Measurements from ENCODE around the gene RBMS3. TPM values are rescaled to one million over a fixed set of nuclear protein-coding genes. Genes with fewer than 3 reads are reported as not detected.
A peak's percentile ranks its signal among the peaks of the same experiment; 100 is the strongest.

RBMS3 gene
- total RNA-seq, 1 donor from 2014 or later = 20.7 TPM

- intact Hi-C loops (cut with micrococcal nuclease) = no loop called here
- ATAC-seq (no peak), DNase-seq (no peak)
Measured at GRCh38 chr3:29534006-29534405, 253.1 kb downstream of the RBMS3 start.

DNA sequence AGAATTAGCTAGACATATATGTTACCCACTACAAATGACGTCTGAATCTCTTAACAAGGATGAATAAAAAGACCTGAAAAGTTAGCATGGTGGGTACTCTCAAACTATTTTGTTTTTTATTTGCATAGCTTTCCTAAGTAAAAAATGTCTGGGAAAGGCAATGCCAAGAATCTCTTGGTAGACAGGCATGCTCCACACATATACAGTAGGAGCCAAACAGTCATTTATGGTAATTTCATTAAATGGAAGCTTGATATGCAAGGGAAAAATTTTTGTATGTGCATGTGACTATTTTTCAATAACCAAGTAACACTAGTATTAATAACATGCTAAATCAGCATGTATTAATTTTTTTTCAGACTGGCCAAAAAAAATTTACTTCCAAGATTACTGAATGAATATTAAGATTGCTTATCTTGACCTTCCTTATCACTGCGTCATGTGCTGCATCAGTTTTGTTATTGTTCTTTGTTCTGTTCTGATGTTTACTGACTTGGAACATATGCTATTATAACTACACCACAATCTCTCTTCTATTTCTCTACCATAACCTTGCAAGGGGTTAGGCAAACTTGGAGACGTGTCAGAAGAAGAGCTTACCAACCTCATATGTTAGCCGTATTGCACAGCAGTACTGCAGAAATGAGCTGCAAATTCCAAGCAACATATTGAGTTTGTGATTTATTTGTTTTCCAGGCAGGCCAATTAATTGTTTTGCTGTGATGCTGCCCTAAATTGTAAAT, 255.3 kb downstream of the RBMS3 start:
- no peak for DNase-seq
- ATAC-seq = no peak
- intact Hi-C loops (cut with micrococcal nuclease) = no loop called here

- peak; percentile 38 for ATAC-seq
- DNase-seq = no peak
- intact Hi-C loops (cut with micrococcal nuclease) = no loop called here
Measured at GRCh38 chr3:29537889-29538609, 257.2 kb downstream of the RBMS3 start.

DNA sequence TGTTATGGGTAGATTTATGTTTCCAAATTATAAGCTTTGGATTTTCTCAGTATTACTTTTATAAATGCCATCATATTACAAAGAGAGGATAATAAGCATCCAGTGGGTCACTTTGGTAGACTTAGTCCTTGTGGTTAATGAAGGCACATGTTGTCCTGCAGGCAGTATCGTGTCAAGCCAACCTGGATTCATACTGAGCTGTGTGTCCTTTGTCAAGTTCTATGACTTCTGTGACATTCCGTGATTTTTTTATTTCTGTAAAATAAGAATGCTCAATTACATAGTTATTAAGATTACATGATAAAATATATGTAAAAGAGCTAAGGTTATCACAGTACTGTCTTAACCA, 257.7 kb downstream of the RBMS3 start:
- ATAC-seq (peak; percentile 43), DNase-seq (no peak)
- intact Hi-C loops (cut with micrococcal nuclease) = no loop called here

GRCh38 chr3:29540544-29540943, 259.7 kb downstream of the RBMS3 start:
- intact Hi-C loops (cut with micrococcal nuclease) = no loop called here
- ATAC-seq = no peak
- no peak for DNase-seq

DNA sequence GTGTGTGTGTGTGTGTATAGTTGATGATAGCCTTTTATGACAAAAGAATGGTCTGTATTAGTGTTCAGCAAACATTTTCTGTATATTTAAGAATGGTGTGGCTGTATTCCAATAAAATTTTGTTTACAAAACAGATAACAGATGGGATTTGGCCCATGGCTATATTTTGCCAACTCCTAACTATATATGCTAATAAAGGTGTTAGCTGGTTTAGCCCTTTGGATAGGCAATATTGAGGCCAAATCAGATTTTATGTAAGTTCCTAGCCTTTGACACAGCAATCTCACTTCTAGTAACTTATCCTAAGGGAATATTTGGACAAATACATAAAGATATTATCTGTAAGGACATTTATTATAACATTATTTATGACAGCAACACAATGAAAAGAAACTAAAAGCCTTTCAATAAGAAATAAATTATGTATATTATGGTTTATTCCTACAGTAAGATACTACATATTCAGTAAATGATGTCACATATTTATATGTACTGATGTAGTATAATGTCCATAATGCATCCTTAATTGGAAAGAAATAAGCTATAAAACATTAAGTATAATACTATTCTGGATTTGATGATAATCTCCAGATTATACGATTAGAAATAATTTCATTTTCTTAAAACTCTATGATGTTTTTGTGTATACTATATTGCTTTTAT, 264.0 kb downstream of the RBMS3 start:
- no peak for ATAC-seq
- DNase-seq = no peak
- intact Hi-C loops (cut with micrococcal nuclease) = no loop called here

- intact Hi-C loops (cut with micrococcal nuclease) = no loop called here
- DNase-seq (no peak), ATAC-seq (no peak)
Measured at GRCh38 chr3:29545615-29546014, 264.7 kb downstream of the RBMS3 start.

GRCh38 chr3:29552051-29552450, 271.2 kb downstream of the RBMS3 start:
- no peak for DNase-seq
- intact Hi-C loops (cut with micrococcal nuclease) = no loop called here
- peak; percentile 24 for ATAC-seq

GRCh38 chr3:29554566-29554965, 273.7 kb downstream of the RBMS3 start:
- ATAC-seq (no peak), DNase-seq (no peak)
- intact Hi-C loops (cut with micrococcal nuclease) = no loop called here

DNA sequence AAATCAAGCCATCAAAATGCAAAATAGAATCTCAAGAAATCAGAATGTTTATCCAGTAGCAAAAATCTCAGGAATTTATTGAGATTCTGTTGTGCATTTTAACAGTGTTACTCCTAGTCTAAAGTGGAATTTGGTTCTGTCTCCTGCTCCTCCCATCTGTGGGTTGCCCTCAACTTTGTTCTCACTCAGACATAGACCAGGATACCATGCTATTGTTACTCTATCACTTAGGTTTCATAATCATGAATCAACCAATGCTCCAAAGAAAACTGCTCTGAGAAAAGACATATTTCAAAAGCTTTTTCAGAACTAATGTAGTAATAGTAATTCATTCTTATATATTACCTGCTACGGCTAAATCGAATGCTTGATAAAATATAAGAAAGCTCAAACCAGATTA, 274.7 kb downstream of the RBMS3 start:
- DNase-seq (no peak), ATAC-seq (no peak)
- intact Hi-C loops (cut with micrococcal nuclease) = no loop called here

GRCh38 chr3:29557186-29557585, 276.3 kb downstream of the RBMS3 start:
- intact Hi-C loops (cut with micrococcal nuclease) = no loop called here
- ATAC-seq (no peak), DNase-seq (no peak)

DNA sequence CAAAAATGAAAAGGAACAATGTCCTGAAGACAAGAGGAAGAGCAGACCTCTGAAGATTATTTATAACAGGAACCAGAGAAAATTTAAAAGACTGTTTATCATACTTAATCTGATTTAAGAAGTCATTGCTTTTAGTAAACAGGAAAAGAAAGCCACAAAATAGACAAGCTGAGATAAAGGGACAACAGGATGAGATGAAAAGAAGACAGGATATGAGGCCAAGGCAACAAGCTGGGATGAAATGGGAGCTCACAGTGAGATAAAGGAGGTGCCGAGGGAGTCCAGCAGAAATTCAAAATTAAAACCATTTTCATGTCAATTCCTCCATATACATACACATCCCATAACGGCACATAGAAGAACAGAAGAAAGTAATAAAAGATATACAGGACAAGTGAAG, 277.0 kb downstream of the RBMS3 start:
- intact Hi-C loops (cut with micrococcal nuclease) = no loop called here
- ATAC-seq = no peak
- DNase-seq = no peak

- ATAC-seq (peak; percentile 34), DNase-seq (no peak)
- intact Hi-C loops (cut with micrococcal nuclease) = no loop called here
Measured at GRCh38 chr3:29559741-29560465, 279.0 kb downstream of the RBMS3 start.

DNA sequence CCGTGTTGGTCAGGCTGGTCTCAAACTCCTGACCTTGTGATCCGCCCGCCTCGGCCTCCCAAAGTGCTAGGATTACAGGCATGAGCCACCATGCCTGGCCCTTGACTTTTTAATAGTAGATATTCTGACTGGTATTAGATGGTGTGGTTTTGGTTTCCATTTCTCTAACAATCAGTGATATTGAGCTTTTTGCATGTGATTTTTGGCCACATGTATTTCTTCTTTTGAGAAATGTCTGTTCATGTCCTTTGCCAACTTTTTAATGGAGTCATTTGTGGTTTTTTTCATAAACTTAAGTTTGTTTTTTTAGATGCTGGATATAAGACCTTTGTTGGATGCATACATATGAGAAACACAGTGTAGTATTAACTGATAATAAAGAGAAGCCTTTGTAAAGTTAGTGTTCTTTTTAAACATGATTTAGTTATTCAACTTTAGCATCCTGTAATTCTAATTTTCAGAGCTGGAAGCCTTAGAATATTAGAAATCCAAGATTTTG, 280.8 kb downstream of the RBMS3 start:
- intact Hi-C loops (cut with micrococcal nuclease) = no loop called here
- no peak for DNase-seq
- ATAC-seq = no peak

GRCh38 chr3:29565236-29565635, 284.4 kb downstream of the RBMS3 start:
- intact Hi-C loops (cut with micrococcal nuclease) = no loop called here
- DNase-seq (no peak), ATAC-seq (no peak)

DNA sequence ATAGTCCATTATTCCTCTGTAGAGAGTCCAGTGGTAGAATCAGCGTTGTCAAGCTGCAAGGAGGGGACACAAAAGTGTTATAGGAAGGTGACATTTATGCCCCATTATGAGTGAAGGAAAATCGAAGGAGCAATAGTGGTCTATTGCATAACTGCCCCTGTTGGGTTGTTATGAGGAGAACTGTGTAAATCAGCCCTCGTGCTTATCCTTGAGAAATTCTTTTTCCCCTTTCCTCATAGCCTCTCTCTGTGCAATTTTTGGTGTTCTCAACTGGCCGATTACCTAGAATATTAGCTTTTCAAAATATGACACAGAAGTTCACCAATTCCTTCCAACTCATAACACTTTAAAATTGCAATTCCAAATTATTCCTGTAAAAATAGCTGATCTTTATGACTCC, 286.6 kb downstream of the RBMS3 start:
- peak; percentile 29 for ATAC-seq
- intact Hi-C loops (cut with micrococcal nuclease) = no loop called here
- no peak for DNase-seq

GRCh38 chr3:29568355-29568754, 287.5 kb downstream of the RBMS3 start:
- no peak for DNase-seq
- ATAC-seq = peak; percentile 28
- intact Hi-C loops (cut with micrococcal nuclease) = no loop called here

DNA sequence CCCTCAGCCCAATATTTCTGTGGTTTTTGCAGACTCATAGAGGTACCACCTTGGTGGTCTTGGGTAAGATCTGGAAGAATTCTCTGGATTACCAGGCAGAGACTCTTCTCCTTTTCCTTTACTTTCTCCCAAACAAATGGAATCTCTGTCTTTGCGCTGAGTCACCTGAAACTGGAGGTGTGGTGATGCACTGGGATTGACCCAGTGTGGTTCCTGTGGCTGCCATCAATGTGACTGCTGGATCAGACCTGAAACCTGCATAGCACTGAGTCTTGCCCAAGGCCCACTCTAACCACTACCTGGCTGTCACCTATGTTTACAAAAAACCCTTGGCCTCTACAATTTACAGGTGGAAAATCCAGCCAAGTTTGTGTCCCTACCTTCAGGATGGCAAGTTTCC, 295.3 kb downstream of the RBMS3 start:
- ATAC-seq = no peak
- no peak for DNase-seq
- intact Hi-C loops (cut with micrococcal nuclease) = no loop called here

DNA sequence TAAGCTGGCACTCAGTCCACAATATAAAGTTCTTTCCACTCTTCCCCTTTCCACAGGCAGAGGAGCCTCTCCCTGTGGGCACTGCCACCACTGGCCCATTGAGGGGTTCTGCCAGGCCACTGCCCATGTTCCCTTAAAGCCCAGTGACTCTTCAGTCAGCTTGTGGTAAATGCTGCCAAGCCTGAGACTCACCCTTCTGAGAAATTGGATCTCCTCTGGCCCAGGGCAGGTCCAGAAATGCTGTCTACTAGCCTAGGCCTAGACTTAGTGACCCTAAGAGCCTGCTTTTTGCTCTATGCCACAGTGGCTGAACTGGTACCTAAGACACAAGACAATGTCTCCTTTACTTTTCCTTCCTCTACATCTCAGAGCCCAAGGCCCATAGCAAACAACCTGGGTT, 295.8 kb downstream of the RBMS3 start:
- ATAC-seq = peak; percentile 12
- intact Hi-C loops (cut with micrococcal nuclease) = no loop called here
- no peak for DNase-seq

DNA sequence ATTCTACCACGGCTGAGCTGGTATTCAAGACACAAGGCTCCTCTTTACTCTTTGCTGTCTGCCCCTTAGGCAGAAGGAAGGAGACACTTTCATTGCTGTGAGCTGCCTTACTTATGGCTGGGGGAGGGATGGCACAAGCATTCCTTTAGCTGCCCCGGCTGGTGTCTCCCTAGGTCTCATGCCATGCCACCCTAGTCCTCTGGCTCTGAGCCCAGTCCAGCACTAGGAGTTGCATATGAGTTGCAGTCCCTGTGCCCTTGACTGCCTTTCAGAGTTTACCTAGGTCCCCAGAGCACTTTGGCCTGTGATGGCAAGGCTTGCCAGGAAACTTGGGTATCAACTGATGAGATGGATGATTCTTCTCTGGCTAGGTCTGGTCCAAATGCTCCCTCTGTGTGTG, 296.4 kb downstream of the RBMS3 start:
- ATAC-seq = peak; percentile 95
- intact Hi-C loops (cut with micrococcal nuclease) = no loop called here
- peak; percentile 66 for DNase-seq
